ENCODE data around the gene TIAL1. TPM values are rescaled to one million over a fixed set of nuclear protein-coding genes. Genes with fewer than 3 reads are reported as not detected.

TIAL1 gene
- total and polyA plus RNA-seq, 2 experiments from 2014 or later, result 92.6 to 131 TPM

GRCh38 chr10:119525116-119525515 lies 71.6 kb downstream of the TIAL1 start (continued):
- TF ChIP-seq CTCF (conservative IDR thresholded peaks at IDR 0.05; ENCODE audit: low read depth in 2 of 2), result no peak

GRCh38 chr10:119524720-119525070 lies 72.1 kb downstream of the TIAL1 start:
- TF ChIP-seq CREB1 (CRISPR knock-in tag; IDR thresholded peaks at IDR 0.05; ENCODE audit: low read depth) (no peak), STAT1 (IDR thresholded peaks at IDR 0.05; ENCODE audit: unreplicated experiment) (no peak), ETS1 (IDR thresholded peaks at IDR 0.05) (no peak), REST (IDR thresholded peaks at IDR 0.05; ENCODE audit: unreplicated experiment) (no peak), POLR2AphosphoS5 (IDR thresholded peaks at IDR 0.05; ENCODE audit: low read depth) (no peak), ZNF114 (CRISPR knock-in tag; IDR thresholded peaks at IDR 0.05) (no peak), CTCF (conservative IDR thresholded peaks at IDR 0.05; ENCODE audit: low read depth in 2 of 2) (no peak), NANOG (IDR thresholded peaks at IDR 0.05; ENCODE audit: borderline replicate concordance) (no peak), EZH2phosphoT487 (IDR thresholded peaks at IDR 0.05; ENCODE audit: unreplicated experiment) (no peak), ZNF462 (CRISPR knock-in tag; IDR thresholded peaks at IDR 0.05) (no peak)
- no peaks in the 10 kb centered on the region for H4K20me1 ChIP-seq (replicated peaks; ENCODE audit: insufficient read depth)
- no peak overlapping the region for H3K27ac Mint-ChIP-seq

More at GRCh38 chr10:119524720-119525070, 72.1 kb downstream of the TIAL1 start:
- Histone ChIP-seq H3F3A (replicated peaks; ENCODE audit: low read depth) (no peaks in the 10 kb centered on the region), H3K27ac (ENCODE audit: low read depth) (no peak overlapping the region), H3K9me2 (ENCODE audit: insufficient read depth) (no peaks in the 10 kb centered on the region), H3K27me3 (ENCODE audit: insufficient read depth) (no peaks in the 10 kb centered on the region), H3K4me3 (no peak overlapping the region), H3K79me2 (replicated peaks; ENCODE audit: insufficient read depth) (no peaks in the 10 kb centered on the region), H3K4me2 (no peak overlapping the region), H3K36me3 (ENCODE audit: insufficient read depth) (no peaks in the 10 kb centered on the region), H3K4me1 (ENCODE audit: insufficient read depth) (no peaks in the 10 kb centered on the region), H2AFZ (no peak overlapping the region)
- no peak overlapping the region for H3K4me3 Mint-ChIP-seq
- ATAC-seq (no peak), DNase-seq (ENCODE audit: low spot score) (no peak)
- H3K4me1 Mint-ChIP-seq, result peaks cover 8% of the 10 kb centered on the region
- H3K9me3 Mint-ChIP-seq, result no peaks in the 10 kb centered on the region
- H3K36me3 Mint-ChIP-seq (ENCODE audit: low read depth), result no peaks in the 10 kb centered on the region
- H3K27me3 Mint-ChIP-seq (ENCODE audit: insufficient read depth, low read depth, poor library complexity), result peaks cover 11% of the 10 kb centered on the region
